LNCAP (cell line): ENCODE data around the gene JPT2.

Source experiments
- CTCF ChIP-seq: fragments of 450-650 bp; IDR thresholded peaks from 2 replicates; pipeline ENCODE4 v1.5.1; 2017; ENCODE audit warnings: mild to moderate bottlenecking

The JPT2 gene

GRCh38 chr16:1670371-1670770 is 7.7 kb upstream of the JPT2 start:
- TF ChIP-seq CTCF = no peak

- no peak for TF ChIP-seq CTCF
These were observed 7.2 kb upstream of the JPT2 start for GRCh38 chr16:1670866-1671265.

- no peak for TF ChIP-seq CTCF
These were observed 4.5 kb upstream of the JPT2 start for GRCh38 chr16:1673424-1674151.

GRCh38 chr16:1674306-1674705 is 3.8 kb upstream of the JPT2 start:
- no peak for TF ChIP-seq CTCF

GRCh38 chr16:1674751-1675664 is 3.1 kb upstream of the JPT2 start:
- TF ChIP-seq CTCF = no peak

- TF ChIP-seq CTCF = no peak
These were observed 1.4 kb upstream of the JPT2 start for GRCh38 chr16:1676661-1677060.

- no peak for TF ChIP-seq CTCF
These were observed 740 bp upstream of the JPT2 start for GRCh38 chr16:1677339-1677738.
